Measurements from ENCODE around the gene PNPLA6.

DNA sequence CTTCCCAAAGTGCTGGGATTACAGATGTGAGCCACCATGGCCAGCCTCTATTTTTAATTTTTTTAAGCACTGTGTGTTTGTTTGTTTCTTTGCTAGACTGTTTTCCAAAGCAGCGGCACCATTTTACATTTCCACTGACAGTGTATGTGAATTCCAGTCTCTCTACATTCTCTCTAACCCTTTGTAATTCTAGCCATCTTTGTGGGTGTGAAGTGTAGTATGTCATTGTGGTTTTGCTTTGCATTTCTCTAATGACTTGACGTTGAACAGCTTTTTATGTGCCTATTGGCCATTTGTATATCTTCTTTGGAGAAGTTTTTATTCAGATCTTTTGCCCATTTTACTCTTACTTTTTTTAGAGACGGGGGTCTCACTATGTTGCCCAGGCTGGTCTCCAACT, 11.6 kb downstream of the PNPLA6 start:
- TF ChIP-seq CEBPG (CRISPR knock-in tag; IDR thresholded peaks at IDR 0.05) (no peak), CEBPG (tag; conservative IDR thresholded peaks at IDR 0.05 in 1 of 2, IDR thresholded peaks at IDR 0.05 in 1 of 2) (no peak), SIN3A (IDR thresholded peaks at IDR 0.05; ENCODE audit: borderline replicate concordance in 2 of 2, control insufficient read depth in 1 of 2, low read depth in 2 of 2, low read length in 2 of 2) (no peak), POLR2A (conservative IDR thresholded peaks at IDR 0.05) (no peak), USF2 (CRISPR knock-in tag; IDR thresholded peaks at IDR 0.05) (no peak), ZBTB17 (CRISPR knock-in tag; IDR thresholded peaks at IDR 0.05) (no peak), BHLHE40 (IDR thresholded peaks at IDR 0.05; ENCODE audit: low read length) (no peak), CEBPB (tag; IDR thresholded peaks at IDR 0.05) (no peak), ZNF174 (CRISPR knock-in tag; IDR thresholded peaks at IDR 0.05) (no peak), ELF4 (CRISPR knock-in tag; IDR thresholded peaks at IDR 0.05) (no peak)
